H54 (cell line): ENCODE results near the gene LRP5.
"Not testable (repeated sequence)": the region's sequence is repeated elsewhere in the genome, so short reads cannot be mapped to it uniquely, and the experiment has no call there.

Experiments used
- DNase-seq: peaks from one replicate; pipeline ENCODE4 v3.0.0; 2011; ENCODE audit warnings: low spot score, mixed read lengths; ENCODE audit not compliant: insufficient read length
- FAIRE-seq: peaks from 3 replicates; lab custom pipeline; 2011; peaks lifted over from hg19 to GRCh38; lab: Jason Lieb, UNC
- POLR2A ChIP-seq: IDR thresholded peaks from 2 replicates; pipeline ENCODE4 v1.6.1; 2011; ENCODE audit warnings: low read depth, mild to moderate bottlenecking, low read length

Gene LRP5

DNA sequence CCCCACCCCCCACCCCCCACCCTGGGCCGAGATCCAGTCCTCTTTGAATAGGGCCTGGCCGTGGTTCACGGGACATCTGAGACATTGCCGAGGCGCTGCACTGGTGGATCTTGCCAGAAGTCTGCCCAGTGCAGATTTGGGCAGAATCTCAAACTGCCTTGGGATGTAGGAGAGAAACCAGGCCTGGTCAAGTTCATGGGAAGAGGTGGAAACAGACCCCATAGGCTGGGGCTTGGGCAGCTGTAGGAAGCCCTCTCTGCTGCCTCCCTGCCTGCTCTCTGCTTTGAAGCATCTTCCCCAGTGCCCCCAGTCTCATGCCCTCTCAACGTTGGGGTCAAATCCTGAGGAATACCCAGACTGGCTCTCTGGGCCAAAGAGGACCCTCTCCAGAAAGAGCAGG is 132.2 kb downstream of the LRP5 start:
- TF ChIP-seq POLR2A: no peak
- no peak for DNase-seq
- no peak for FAIRE-seq

- no peak for FAIRE-seq
- no peak for TF ChIP-seq POLR2A
- no peak for DNase-seq
Measured at GRCh38 chr11:68445531-68446035, 133.2 kb downstream of the LRP5 start.

DNA sequence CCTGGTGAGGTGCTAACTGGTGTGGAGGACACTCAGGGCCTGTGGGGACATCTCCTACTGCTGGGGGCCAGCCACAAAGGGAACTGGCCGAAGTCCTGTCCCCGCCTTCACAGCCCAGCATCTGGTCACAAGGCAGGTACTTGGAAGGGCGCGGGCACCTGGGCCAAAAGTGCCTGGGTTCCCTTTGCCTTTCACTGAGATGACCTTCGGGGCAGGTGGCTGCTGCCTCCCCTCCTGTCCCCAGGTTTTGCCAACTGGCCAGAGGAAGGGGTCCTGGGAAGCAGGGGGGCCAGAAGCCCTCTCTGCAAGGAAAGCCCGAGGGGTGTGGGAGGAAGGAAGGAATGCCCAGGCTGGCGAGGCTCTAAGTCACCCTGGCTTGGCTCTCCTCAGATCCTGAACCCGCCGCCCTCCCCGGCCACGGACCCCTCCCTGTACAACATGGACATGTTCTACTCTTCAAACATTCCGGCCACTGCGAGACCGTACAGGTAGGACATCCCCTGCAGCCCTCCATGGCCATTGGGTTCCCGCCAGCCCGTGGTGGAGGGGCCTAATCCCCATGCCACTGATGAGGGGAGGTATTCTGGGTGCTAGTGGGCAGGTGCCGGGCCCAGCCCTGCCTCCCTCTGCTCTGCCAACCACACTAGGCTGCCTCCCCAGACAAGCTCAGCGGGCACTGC is 133.8 kb downstream of the LRP5 start:
- DNase-seq: no peak
- FAIRE-seq: no peak
- TF ChIP-seq POLR2A: no peak

DNA sequence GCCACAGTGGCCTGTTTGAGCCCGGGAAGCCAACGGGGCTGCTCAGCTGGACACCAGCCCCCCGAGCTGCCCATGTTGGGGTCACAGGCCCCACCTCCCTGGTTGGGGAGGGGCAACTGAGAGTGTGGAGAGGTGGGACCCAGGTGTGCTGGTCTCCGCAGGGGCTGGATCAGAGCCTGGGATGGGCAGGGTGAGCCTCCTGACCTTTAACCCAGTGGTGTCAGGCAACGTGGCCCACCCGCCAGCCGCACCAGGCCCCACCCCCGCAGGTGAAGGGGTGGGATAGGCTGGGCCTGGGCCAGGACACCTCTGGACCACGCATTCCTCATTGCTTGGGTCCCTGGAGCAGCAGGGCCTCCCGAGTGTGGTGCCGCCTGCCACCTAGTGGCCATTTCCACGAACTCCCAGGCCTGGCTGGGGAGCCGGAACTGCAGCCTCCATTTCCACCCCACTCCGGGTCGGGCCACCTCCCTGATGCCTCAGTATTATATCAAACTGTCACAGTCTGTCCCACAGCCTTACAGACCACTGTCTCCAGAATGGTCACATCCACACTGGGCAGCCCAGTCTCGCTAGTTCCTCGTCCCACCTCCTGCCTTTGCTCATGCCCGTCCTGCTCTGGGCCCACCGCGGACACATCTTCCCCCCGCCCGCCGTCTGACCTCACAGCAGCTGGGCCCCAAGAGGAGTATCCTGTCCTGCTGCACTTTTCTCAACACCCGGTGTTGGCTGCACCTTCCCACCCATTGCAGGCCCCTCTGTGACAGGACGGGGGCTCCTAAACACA is 134.8 kb downstream of the LRP5 start:
- no peak for FAIRE-seq
- DNase-seq: peak; percentile 91
- TF ChIP-seq POLR2A: no peak

DNA sequence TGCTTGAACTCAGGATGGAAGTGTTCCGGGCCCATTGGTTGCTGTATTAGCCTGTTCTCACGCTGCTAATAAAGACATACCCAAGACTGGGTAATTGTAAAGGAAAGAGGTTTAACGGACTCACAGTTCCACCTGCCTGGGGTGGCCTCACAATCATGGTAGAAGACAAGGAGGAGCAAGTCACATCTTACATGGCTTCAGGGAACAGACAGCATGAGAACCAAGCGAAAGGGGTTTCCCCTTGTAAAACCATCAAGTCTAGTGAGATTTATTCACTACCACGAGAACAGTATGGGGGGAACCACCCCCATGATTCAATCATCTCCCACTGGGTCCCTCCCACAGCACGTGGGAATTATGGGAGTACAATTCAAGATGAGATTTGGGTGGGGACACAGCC is 135.5 kb downstream of the LRP5 start:
- not testable (repeated sequence) for DNase-seq, FAIRE-seq

DNA sequence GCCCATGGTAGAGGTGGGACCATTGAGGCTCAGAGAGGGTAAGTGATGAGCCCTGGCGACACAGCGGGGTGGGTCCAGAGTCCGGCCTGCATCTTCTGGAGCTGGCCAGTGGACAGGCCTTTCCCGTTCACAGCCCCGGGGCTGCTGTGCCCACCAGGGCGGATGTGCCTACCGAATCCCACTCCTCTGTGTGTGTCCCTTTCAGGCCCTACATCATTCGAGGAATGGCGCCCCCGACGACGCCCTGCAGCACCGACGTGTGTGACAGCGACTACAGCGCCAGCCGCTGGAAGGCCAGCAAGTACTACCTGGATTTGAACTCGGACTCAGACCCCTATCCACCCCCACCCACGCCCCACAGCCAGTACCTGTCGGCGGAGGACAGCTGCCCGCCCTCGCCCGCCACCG is 136.2 kb downstream of the LRP5 start:
- FAIRE-seq (no peak), DNase-seq (no peak)
- TF ChIP-seq POLR2A: no peak

- FAIRE-seq: no peak
- no peak for DNase-seq
- TF ChIP-seq POLR2A: no peak
Measured at GRCh38 chr11:68449951-68450350, 137.6 kb downstream of the LRP5 start.

DNA sequence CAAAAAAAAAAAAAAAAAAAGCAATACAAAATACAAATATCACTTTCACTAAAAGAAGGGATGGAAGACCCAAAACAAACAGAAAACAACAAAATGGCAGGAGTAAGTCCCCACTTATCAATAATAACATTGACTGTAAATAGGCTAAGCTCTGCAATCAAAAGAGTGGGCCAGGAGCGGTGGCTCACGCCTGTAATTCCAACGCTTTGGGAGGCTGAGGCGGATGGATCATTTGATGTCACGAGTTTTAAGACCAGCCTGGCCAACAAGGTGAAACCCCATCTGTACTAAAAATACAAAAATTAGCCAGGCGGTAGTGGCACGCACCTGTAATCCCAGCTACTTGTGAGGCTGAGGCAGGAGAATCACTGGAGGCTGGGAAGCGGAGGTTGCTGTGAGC is 138.3 kb downstream of the LRP5 start:
- DNase-seq (no peak), FAIRE-seq (no peak)
- no peak for TF ChIP-seq POLR2A

DNA sequence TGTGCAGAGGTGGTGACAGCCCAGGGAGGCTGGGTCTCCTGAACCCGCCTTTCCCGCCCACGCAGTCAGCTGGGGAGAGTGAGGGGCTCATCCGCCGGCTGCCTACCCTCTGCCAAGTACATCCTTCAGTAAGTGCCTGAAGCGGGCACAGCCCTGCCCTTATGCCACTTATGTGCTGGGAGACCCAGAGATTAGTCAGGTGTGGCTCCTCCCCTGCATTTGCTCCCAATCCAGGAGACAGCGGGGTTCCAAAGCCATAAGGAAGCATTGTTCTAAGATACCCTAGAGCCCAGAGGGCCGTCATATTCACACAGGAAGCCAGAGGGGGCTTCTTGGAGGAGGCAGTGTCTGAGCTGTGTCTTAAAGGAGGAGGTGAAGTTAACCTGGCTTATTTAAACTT is 142.4 kb downstream of the LRP5 start:
- FAIRE-seq (no peak), DNase-seq (no peak)
- TF ChIP-seq POLR2A: no peak

- TF ChIP-seq POLR2A: no peak
- DNase-seq (no peak), FAIRE-seq (no peak)
Measured at GRCh38 chr11:68455485-68455884, 143.1 kb downstream of the LRP5 start.

- DNase-seq (no peak), FAIRE-seq (no peak)
- TF ChIP-seq POLR2A: no peak
Measured at GRCh38 chr11:68457216-68457897, 145.0 kb downstream of the LRP5 start.

GRCh38 chr11:68457898-68458249 is 145.5 kb downstream of the LRP5 start:
- no peak for FAIRE-seq

DNA sequence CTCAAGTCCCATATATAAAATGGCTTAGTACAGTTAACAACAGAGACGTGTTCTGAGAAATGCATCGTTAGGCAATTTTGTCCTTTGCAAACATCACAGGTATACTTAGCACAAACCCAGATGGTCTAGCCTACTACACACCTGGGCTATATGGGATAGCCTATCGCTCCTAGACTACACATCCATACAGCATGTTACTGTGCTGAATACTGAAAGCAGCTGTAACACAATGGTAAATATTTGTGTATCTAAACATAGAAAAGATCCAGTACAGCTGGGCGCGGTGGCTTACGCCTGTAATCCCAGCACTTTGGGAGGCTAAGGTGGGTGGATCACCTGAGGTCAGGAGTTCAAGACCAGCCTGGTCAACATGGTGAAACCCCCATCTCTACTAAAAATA is 145.9 kb downstream of the LRP5 start:
- FAIRE-seq, DNase-seq: not testable (repeated sequence)

More at GRCh38 chr11:68457898-68458249, 145.5 kb downstream of the LRP5 start:
- TF ChIP-seq POLR2A: no peak
- no peak for DNase-seq
